Peyer's patch (tissue), 4 donors: Measurements from ENCODE around the gene GPT2. TPM values are rescaled to one million over a fixed set of nuclear protein-coding genes. Genes with fewer than 3 reads are reported as not detected.

Experiments
- DNase-seq, 3 donors: peaks; one replicate each; pipeline ENCODE4 v3.0.0-alpha.2; 2017 to 2019
- H3K27ac ChIP-seq, 4 donors: fragments of 200-600 bp; sonication (generic); one replicate each; pipeline ENCODE4 v1.5.1; 2016 to 2019
- H3K27me3 ChIP-seq, 2 donors: fragments of 200-600 bp; sonication (generic); one replicate each; pipeline ENCODE4 v1.5.1; 2019
- H3K36me3 ChIP-seq, 3 donors: fragments of 200-600 bp; sonication (generic); one replicate each; pipeline ENCODE4 v1.5.1; 2016 to 2019
- H3K4me1 ChIP-seq, 4 donors: fragments of 200-600 bp; sonication (generic); one replicate each; pipeline ENCODE4 v1.5.1; 2016 to 2019
- H3K4me3 ChIP-seq, 4 donors: fragments of 200-600 bp; sonication (generic); 1 replicate in 3 of 4; 2 replicates in 1 of 4; pipeline ENCODE4 v1.5.1; 2016 to 2019; ENCODE audit warnings: mild to moderate bottlenecking in 1 of 4
- H3K9me3 ChIP-seq, 4 donors: fragments of 200-600 bp; sonication (generic); one replicate each; pipeline ENCODE4 v1.5.1; 2016 to 2019; ENCODE audit warnings: mild to moderate bottlenecking in 1 of 4
- POLR2A ChIP-seq, 2 donors: fragments of 450-650 bp; IDR thresholded peaks; one replicate each; pipeline ENCODE4 v1.5.1; 2017; ENCODE audit warnings: antibody characterized with exemption in 2 of 2, mild to moderate bottlenecking in 2 of 2, moderate library complexity in 2 of 2
- total RNA-seq, 4 donors: library from RNA; depleted of rRNA; stranded (reverse); fragments of >200 nt; gene quantifications; one replicate each; pipeline ENCODE4 v1.1.0, GENCODE V29; 2016
- TF ChIP-seq, protein P1 (sequence below), 6 experiments: fragments of 450-650 bp in 4 of 6; fragments of 200-600 bp in 2 of 6; sonication (generic) in 1 of 6; IDR thresholded peaks; one replicate each; pipeline ENCODE4 v1.5.1; 2017 to 2019; ENCODE audit warnings: antibody characterized with exemption in 6 of 6, mild to moderate bottlenecking in 3 of 6, moderate library complexity in 1 of 6

GPT2 gene
- total RNA-seq, 4 donors from 2014 or later = 9.6 to 23.1 (median 18.2) TPM

DNA sequence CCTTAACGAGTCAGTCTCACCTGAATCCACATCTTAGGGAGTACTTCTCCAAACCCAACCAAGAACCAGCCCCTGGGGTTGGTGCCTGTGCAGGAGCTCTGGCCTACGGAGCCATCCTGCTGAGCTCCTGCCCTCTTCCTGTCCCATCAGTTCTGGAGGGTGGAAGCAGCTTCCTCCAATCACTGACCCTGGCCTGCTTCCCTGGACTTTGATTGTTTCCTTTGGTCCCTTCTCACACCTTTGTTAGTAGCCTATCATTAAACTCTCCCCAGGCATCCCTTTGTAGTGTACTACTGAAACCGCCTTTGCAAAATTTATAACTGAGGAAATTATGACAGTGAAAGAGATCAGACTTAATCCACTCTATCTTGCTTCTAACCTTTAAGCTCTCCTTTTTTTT is 32.0 kb upstream of the GPT2 start:
- Histone ChIP-seq H3K36me3 (no peaks in the 10 kb centered on the region), H3K9me3 (no peaks in the 10 kb centered on the region), H3K4me1 (no peaks in the 10 kb centered on the region), H3K27me3 (no peaks in the 10 kb centered on the region), H3K27ac (no peak overlapping the region), H3K4me3 (no peak overlapping the region)
- TF ChIP-seq POLR2A (IDR thresholded peaks at IDR 0.05) = no peak
- TF ChIP-seq, protein P1, sequence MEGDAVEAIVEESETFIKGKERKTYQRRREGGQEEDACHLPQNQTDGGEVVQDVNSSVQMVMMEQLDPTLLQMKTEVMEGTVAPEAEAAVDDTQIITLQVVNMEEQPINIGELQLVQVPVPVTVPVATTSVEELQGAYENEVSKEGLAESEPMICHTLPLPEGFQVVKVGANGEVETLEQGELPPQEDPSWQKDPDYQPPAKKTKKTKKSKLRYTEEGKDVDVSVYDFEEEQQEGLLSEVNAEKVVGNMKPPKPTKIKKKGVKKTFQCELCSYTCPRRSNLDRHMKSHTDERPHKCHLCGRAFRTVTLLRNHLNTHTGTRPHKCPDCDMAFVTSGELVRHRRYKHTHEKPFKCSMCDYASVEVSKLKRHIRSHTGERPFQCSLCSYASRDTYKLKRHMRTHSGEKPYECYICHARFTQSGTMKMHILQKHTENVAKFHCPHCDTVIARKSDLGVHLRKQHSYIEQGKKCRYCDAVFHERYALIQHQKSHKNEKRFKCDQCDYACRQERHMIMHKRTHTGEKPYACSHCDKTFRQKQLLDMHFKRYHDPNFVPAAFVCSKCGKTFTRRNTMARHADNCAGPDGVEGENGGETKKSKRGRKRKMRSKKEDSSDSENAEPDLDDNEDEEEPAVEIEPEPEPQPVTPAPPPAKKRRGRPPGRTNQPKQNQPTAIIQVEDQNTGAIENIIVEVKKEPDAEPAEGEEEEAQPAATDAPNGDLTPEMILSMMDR (IDR thresholded peaks at IDR 0.05) = no peak
- DNase-seq = no peak

DNA sequence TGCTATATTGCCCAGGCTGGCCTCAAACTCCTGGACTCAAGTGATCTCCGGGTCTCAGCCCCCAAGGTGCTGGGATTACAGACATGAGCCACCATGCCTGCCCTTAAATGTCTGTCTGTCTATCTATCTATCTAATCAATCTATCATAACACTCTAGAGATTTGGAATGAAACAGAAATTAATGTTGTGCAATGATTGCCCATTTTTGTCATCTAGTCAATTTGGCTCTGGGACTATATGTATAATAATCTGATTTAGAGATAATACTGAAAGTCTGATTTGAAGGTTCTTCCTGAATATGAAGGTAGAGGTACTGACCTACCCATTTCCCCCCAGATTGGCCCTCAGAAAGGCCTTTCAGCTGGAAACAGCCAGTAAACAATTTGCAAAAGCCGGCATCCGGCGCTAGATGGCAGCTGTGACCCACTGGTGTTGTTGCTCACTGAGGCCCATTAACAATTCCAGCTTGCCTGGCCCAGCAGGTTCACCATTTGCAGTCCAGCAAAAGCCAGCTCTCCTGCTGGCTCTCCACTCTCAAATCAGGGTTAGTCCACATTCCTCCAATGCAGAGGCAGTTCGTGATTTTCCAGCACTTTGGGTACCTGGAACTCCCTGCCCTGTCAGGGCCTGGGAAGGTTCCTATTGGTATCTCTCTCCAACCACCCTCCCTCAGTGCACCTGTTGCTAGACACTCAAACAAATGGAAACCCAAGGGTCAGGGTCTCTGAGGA is 30.3 kb upstream of the GPT2 start:
- TF ChIP-seq POLR2A (IDR thresholded peaks at IDR 0.05) = no peak
- TF ChIP-seq, protein P1 (IDR thresholded peaks at IDR 0.05) = peak in 5 of 6 experiments; percentile 26 to 88 (median 82)
- Histone ChIP-seq H3K27me3 (no peaks in the 10 kb centered on the region), H3K27ac (no peak overlapping the region), H3K4me1 (no peaks in the 10 kb centered on the region), H3K9me3 (no peaks in the 10 kb centered on the region), H3K36me3 (no peaks in the 10 kb centered on the region), H3K4me3 (no peak overlapping the region)
- DNase-seq = peak; percentile 67 to 92 (median 83)

- H3K36me3 ChIP-seq = no peaks in the 10 kb centered on the region
- no peak for DNase-seq
- TF ChIP-seq, protein P1 (IDR thresholded peaks at IDR 0.05) = no peak
- no peak for TF ChIP-seq POLR2A (IDR thresholded peaks at IDR 0.05)
- H3K4me1 ChIP-seq = no peaks in the 10 kb centered on the region
- no peaks in the 10 kb centered on the region for H3K9me3 ChIP-seq
- H3K27me3 ChIP-seq = no peaks in the 10 kb centered on the region
- no peak overlapping the region for H3K27ac ChIP-seq
- H3K4me3 ChIP-seq = no peak overlapping the region
Measured at GRCh38 chr16:46854846-46855245, 29.3 kb upstream of the GPT2 start.

DNA sequence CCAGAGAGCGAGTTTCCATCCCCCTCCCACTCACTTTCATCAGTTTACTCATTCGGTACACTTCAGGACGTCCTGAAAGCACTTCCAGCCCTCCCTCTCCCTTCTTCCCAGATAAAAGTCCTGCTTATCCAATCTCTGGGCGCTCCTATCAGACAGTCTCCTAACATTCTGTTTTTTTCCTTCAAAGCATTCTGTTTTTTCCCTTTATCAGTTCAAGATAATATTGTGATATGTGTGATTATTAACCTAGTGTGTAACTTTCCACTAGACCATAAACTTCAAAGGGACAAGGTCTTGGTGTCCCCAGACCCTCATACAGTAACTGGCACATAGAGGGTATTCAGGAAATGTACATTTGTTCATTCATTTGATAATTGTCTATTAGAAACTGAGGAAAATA is 28.8 kb upstream of the GPT2 start:
- no peaks in the 10 kb centered on the region for H3K4me1 ChIP-seq
- H3K27ac ChIP-seq = no peak overlapping the region
- H3K27me3 ChIP-seq = no peaks in the 10 kb centered on the region
- TF ChIP-seq, protein P1 (IDR thresholded peaks at IDR 0.05) = no peak
- TF ChIP-seq POLR2A (IDR thresholded peaks at IDR 0.05) = no peak
- H3K36me3 ChIP-seq = no peaks in the 10 kb centered on the region
- DNase-seq = no peak
- no peaks in the 10 kb centered on the region for H3K9me3 ChIP-seq
- no peak overlapping the region for H3K4me3 ChIP-seq

DNA sequence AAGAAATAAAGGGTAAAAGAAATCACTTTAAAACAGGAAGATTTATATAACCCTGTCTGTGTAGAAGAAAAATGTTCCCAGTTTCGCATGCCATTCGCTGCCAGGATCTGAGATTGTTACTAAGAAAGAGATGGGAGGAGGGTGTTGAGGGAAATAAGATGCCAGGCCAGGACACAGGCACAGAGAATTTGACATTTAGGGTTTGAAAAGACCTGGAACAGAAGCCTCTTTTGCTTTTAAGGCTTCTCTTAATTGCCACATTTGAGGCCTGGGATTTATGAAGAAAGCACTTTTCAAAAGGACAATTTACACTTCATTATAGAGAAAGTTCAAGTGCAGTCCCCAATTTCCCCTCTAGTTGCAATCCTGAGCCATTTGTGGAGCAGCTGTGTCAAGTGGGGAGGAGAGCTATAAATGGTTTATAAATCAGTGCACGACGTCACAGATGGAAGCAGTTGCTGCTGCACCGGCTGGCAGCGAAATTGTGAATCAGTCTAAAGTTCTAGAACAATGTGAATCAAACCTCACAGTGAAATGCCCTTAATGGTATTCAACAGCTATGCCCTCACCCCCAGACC is 26.7 kb upstream of the GPT2 start:
- Histone ChIP-seq H3K9me3 (no peaks in the 10 kb centered on the region), H3K27me3 (no peaks in the 10 kb centered on the region), H3K36me3 (no peaks in the 10 kb centered on the region), H3K4me3 (no peak overlapping the region), H3K4me1 (no peaks in the 10 kb centered on the region), H3K27ac (no peak overlapping the region)
- TF ChIP-seq, protein P1 (IDR thresholded peaks at IDR 0.05) = peak in 3 of 6 experiments; percentile 55 to 67 (median 66)
- TF ChIP-seq POLR2A (IDR thresholded peaks at IDR 0.05) = no peak
- peak in 1 of 3 donors; percentile 63 for DNase-seq
